Esophagus muscularis mucosa (tissue), 4 donors: ENCODE results near the gene ABCC8. TPM values are rescaled to one million over a fixed set of nuclear protein-coding genes. Genes with fewer than 3 reads are reported as not detected.

Source experiments
- DNase-seq: peaks from one replicate; pipeline ENCODE4 v3.0.0-alpha.2; 2017; ENCODE audit errors: extremely low spot score
- H3K27ac ChIP-seq, 4 donors: fragments of 200-600 bp; sonication (generic); replicated peaks in 1 of 4; 1 replicate in 3 of 4; 2 replicates in 1 of 4; pipeline ENCODE4 v1.5.1; 2016 to 2019; ENCODE audit warnings: mild to moderate bottlenecking in 1 of 4
- H3K27me3 ChIP-seq, 4 donors: fragments of 200-600 bp; sonication (generic); one replicate each; pipeline versions ENCODE4 v1.5.1 to v1.6.0; 2016 to 2019
- H3K36me3 ChIP-seq, 4 donors: fragments of 200-600 bp; sonication (generic); one replicate each; pipeline ENCODE4 v1.5.1; 2016 to 2019
- H3K4me1 ChIP-seq, 4 donors: fragments of 200-600 bp; sonication (generic); one replicate each; pipeline ENCODE4 v1.5.1; 2016 to 2019
- H3K4me3 ChIP-seq, 4 donors: fragments of 200-600 bp; sonication (generic); 1 replicate in 2 of 4; 2 replicates in 2 of 4; pipeline ENCODE4 v1.5.1; 2016 to 2019; ENCODE audit warnings: mild to moderate bottlenecking in 4 of 4, moderate library complexity in 1 of 4
- H3K9me3 ChIP-seq, 4 donors: fragments of 200-600 bp; sonication (generic); 1 replicate in 3 of 4; 2 replicates in 1 of 4; pipeline ENCODE4 v1.5.1; 2016 to 2019
- CTCF ChIP-seq, 3 experiments: fragments of 200-600 bp in 2 of 3; fragments of 450-650 bp in 1 of 3; sonication (generic) in 2 of 3; IDR thresholded peaks; one replicate each; pipeline ENCODE4 v1.5.1; 2017 to 2019; ENCODE audit warnings: antibody characterized with exemption in 3 of 3, mild to moderate bottlenecking in 2 of 3, moderate library complexity in 1 of 3
- EP300 ChIP-seq: sonication (generic); formaldehyde crosslinking; IDR thresholded peaks from one replicate; pipeline ENCODE4 v1.6.1; 2017; ENCODE audit warnings: antibody characterized with exemption
- POLR2A ChIP-seq: fragments of 450-650 bp; IDR thresholded peaks from one replicate; pipeline ENCODE4 v1.6.1; 2017; ENCODE audit warnings: antibody characterized with exemption, moderate library complexity, mild to moderate bottlenecking, low read depth
- POLR2AphosphoS5 ChIP-seq, 2 donors: sonication (generic); formaldehyde crosslinking; IDR thresholded peaks; one replicate each; pipeline ENCODE4 v1.6.1; 2017; ENCODE audit warnings: antibody characterized with exemption in 2 of 2
- WGBS: methylation state at CpG from one replicate; pipeline ENCODE4 v1.1.5; 2018; 5-methylcytosine and 5-hydroxymethylcytosine counted together
- intact Hi-C: fragments of 100-400 bp; cut with DNase I; formaldehyde crosslinking; loops from one replicate; pipeline ENCODE4 v1.15.1; 2023
- total RNA-seq, 4 donors: library from RNA; depleted of rRNA; stranded (reverse); fragments of >200 nt; gene quantifications; one replicate each; pipeline versions ENCODE4 v1.1.0 to v1.2.1, GENCODE V29; 2016

The ABCC8 gene
- total RNA-seq, 4 donors from 2014 or later = 0.63 to 2.5 (median 1.7) TPM

DNA sequence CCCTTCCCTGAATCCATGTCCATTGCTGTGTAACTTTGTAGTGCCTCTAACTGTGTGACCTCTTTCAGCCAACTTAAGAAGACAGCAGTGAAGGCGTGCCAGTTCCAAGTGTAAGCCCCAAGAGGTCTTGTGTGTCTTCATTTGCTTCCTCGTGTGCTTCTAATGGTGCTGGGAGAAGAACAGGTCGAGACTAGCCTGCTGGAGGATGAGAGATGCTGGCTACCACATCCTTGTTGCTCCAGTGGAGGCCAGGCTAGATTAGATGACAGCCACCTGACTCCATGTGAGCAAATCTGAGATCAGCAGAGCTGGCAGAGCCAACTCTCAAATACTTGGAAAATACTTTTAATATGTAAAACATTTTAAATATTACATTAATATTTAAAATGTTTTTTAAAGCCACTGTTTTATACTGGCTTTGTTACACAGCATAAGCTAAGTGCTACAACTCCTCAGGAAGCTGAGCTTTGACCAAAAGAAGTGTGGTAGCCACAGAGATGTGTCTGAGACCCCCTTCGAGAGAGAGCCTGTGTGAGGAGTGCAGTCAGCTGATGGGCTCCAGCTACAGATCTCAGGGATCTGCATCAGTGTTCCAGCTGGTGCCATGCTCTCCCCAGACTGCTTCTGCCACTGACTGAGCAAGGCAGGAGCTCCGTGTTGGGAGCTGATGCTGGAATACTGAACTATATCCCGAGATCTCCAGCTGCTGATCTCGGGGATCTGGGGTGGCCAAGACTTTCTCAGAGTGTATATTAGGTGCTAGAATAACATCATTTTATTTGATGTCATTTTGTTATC lies 97.1 kb downstream of the ABCC8 start:
- Histone ChIP-seq H3K36me3 (peaks cover 0 to 35% (median 7%) of the 10 kb centered on the region in 4 donors), H3K27ac (no peak overlapping the region), H3K4me1 (peaks cover 0 to 5% (median 0%) of the 10 kb centered on the region in 4 donors), H3K27me3 (no peaks in the 10 kb centered on the region), H3K9me3 (no peaks in the 10 kb centered on the region), H3K4me3 (no peak overlapping the region)
- 86% methylated on average over 7 of the region's 7 CpGs for WGBS
- intact Hi-C loops = no loop called here
- no peak for TF ChIP-seq POLR2A
- no peak for TF ChIP-seq POLR2AphosphoS5 (IDR thresholded peaks at IDR 0.05)
- no peak for TF ChIP-seq CTCF (IDR thresholded peaks at IDR 0.05)
- no peak for TF ChIP-seq EP300
- DNase-seq = no peak

DNA sequence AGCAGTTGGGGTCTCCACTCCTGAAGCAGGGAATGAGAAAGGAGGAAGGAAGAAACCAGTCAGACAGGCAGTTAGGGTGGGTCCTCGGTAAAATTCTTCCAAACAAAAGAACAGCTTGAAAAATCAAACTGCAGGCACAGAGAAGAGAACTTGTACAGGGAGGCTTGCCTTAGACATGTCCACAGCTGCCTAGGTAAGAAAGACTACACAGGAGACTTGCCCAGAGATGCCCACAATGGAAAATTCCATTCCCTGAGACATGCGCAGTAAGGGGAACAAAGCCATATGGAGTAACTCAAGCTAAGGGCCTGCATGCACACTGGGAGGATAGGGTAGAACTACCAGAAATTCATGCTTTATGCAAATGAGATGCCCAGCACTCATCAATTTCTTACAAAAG lies 98.0 kb downstream of the ABCC8 start:
- no peaks in the 10 kb centered on the region for H3K27me3 ChIP-seq
- peaks cover 0 to 5% (median 0%) of the 10 kb centered on the region in 4 donors for H3K4me1 ChIP-seq
- DNase-seq = no peak
- 56% methylated on average over 2 of the region's 2 CpGs for WGBS
- H3K27ac ChIP-seq = no peak overlapping the region
- H3K36me3 ChIP-seq = peaks cover 0 to 43% (median 8%) of the 10 kb centered on the region in 4 donors
- peaks cover 0 to 7% (median 0%) of the 10 kb centered on the region in 4 donors for H3K9me3 ChIP-seq
- H3K4me3 ChIP-seq = no peak overlapping the region
- TF ChIP-seq POLR2AphosphoS5 (IDR thresholded peaks at IDR 0.05) = no peak
- TF ChIP-seq EP300 = no peak
- TF ChIP-seq CTCF (IDR thresholded peaks at IDR 0.05) = no peak
- TF ChIP-seq POLR2A = no peak
- intact Hi-C loops = no loop called here

- peaks cover 0 to 5% (median 0%) of the 10 kb centered on the region in 4 donors for H3K4me1 ChIP-seq
- H3K27ac ChIP-seq = no peak overlapping the region
- no peaks in the 10 kb centered on the region for H3K27me3 ChIP-seq
- intact Hi-C loops = no loop called here
- peaks cover 0 to 26% (median 13%) of the 10 kb centered on the region in 4 donors for H3K9me3 ChIP-seq
- H3K4me3 ChIP-seq = no peak overlapping the region
- TF ChIP-seq POLR2A (no peak), CTCF (IDR thresholded peaks at IDR 0.05) (no peak), POLR2AphosphoS5 (IDR thresholded peaks at IDR 0.05) (no peak), EP300 (no peak)
- DNase-seq = no peak
- peaks cover 12 to 64% (median 28%) of the 10 kb centered on the region in 4 donors for H3K36me3 ChIP-seq
- WGBS = 91% methylated on average over 3 of the region's 3 CpGs
These were observed 100.2 kb downstream of the ABCC8 start for GRCh38 chr11:17376493-17376892.

DNA sequence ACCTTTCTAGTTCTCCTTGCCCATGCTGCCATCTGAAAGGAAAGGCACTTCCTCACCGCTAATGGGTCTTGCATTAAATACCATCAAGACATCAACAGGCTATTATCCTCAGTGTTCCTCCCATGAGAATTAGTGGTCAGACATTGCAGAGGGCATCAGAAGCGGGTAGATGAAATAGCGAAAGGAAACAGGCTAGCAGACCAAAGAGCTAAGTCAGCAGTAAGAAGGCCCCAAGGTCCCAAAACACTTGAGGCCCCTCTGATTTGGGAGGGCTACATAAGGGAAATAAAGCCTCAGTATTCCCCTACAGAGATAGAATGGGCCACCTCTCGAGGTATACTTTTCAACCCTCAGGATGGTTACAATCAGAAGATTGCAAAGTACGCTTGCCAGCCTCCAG lies 101.1 kb downstream of the ABCC8 start:
- peaks cover 20 to 74% (median 33%) of the 10 kb centered on the region in 4 donors for H3K36me3 ChIP-seq
- no peak overlapping the region for H3K4me3 ChIP-seq
- H3K27ac ChIP-seq = no peak overlapping the region
- 88% methylated on average over 5 of the region's 5 CpGs for WGBS
- H3K4me1 ChIP-seq = peaks cover 0 to 5% (median 0%) of the 10 kb centered on the region in 4 donors
- no peak for DNase-seq
- peaks cover 0 to 36% (median 23%) of the 10 kb centered on the region in 4 donors for H3K9me3 ChIP-seq
- intact Hi-C loops = no loop called here
- no peaks in the 10 kb centered on the region for H3K27me3 ChIP-seq
- TF ChIP-seq POLR2AphosphoS5 (IDR thresholded peaks at IDR 0.05) (no peak), CTCF (IDR thresholded peaks at IDR 0.05) (no peak), POLR2A (no peak), EP300 (no peak)
